ENCODE measurements around the gene TNFSF4. TPM values are rescaled to one million over a fixed set of nuclear protein-coding genes. Genes with fewer than 3 reads are reported as not detected.
"Not testable (repeated sequence)": the region's sequence is repeated elsewhere in the genome, so short reads cannot be mapped to it uniquely, and the experiment has no call there.

TNFSF4 gene
- polyA plus RNA-seq (ENCODE audit: insufficient read length in 3 of 3): 1 to 10 TPM; 1.6 to 1.9 (median 1.9) TPM
- long read RNA-seq, donor 1: 0 reads
- long read RNA-seq, donor 2, partial matches to known transcripts: 0 of 1 reads
- long read RNA-seq, donor 2, other reads (novel, unspliced or antisense): 0 of 1 reads
- long read RNA-seq, donor 3: 0 reads
- long read RNA-seq, donor 4: 0 reads
- long read RNA-seq, donor 5: 0 reads
- long read RNA-seq, donor 6: 0 reads
- long read RNA-seq, donor 7, partial matches to known transcripts: 0 of 1 reads
- long read RNA-seq, donor 7, other reads (novel, unspliced or antisense): 0 of 1 reads
- long read RNA-seq, donor 8: 0 reads
- long read RNA-seq, donor 9: 0 reads
- long read RNA-seq, donor 10: 0 reads
- long read RNA-seq, donor 11: 0 reads
- long read RNA-seq, donor 12: 0 reads
- long read RNA-seq, donor 13: 0 reads
- long read RNA-seq, donor 14: 0 reads
- long read RNA-seq, donor 15: 0 reads
- long read RNA-seq, donor 16: 0 reads

- no peak for DNase-seq (ENCODE audit: extremely low read depth in 1 of 11, low read depth in 9 of 11, low spot score in 4 of 11)
Measured at GRCh38 chr1:173206816-173207568, at the start of gene TNFSF4. TNFSF4 (minus strand) TSS chr1:173207331; CDS start chr1:173207176, 155 bp downstream.

GRCh38 chr1:173255214-173255813, 48.2 kb upstream of the TNFSF4 start:
- DNase-seq (ENCODE audit: extremely low read depth in 1 of 11, low read depth in 9 of 11, low spot score in 4 of 11): peak in 4 of 11 donors; percentile 2 to 9 (median 4)

GRCh38 chr1:173253046-173253445, 45.9 kb upstream of the TNFSF4 start:
- no peak for DNase-seq (ENCODE audit: extremely low read depth in 1 of 11, low read depth in 9 of 11, low spot score in 4 of 11)

GRCh38 chr1:173249349-173249748, 42.2 kb upstream of the TNFSF4 start:
- no peak for DNase-seq (ENCODE audit: extremely low read depth in 1 of 11, low read depth in 9 of 11, low spot score in 4 of 11)

- no peak for DNase-seq (ENCODE audit: extremely low read depth in 1 of 11, low read depth in 9 of 11, low spot score in 4 of 11)
Measured at GRCh38 chr1:173248247-173248940, 41.3 kb upstream of the TNFSF4 start.

GRCh38 chr1:173245892-173246291, 38.8 kb upstream of the TNFSF4 start:
- no peak for DNase-seq (ENCODE audit: extremely low read depth in 1 of 11, low read depth in 9 of 11, low spot score in 4 of 11)

GRCh38 chr1:173243300-173243699, 36.2 kb upstream of the TNFSF4 start:
- DNase-seq (ENCODE audit: extremely low read depth in 1 of 11, low read depth in 9 of 11, low spot score in 4 of 11): no peak

GRCh38 chr1:173241528-173242347, 34.6 kb upstream of the TNFSF4 start:
- DNase-seq (ENCODE audit: extremely low read depth in 1 of 11, low read depth in 9 of 11, low spot score in 4 of 11): no peak

GRCh38 chr1:173240609-173241008, 33.5 kb upstream of the TNFSF4 start:
- no peak for DNase-seq (ENCODE audit: extremely low read depth in 1 of 11, low read depth in 9 of 11, low spot score in 4 of 11)

GRCh38 chr1:173239058-173239457, 31.9 kb upstream of the TNFSF4 start:
- no peak for DNase-seq (ENCODE audit: extremely low read depth in 1 of 11, low read depth in 9 of 11, low spot score in 4 of 11)

- no peak for DNase-seq (ENCODE audit: extremely low read depth in 1 of 11, low read depth in 9 of 11, low spot score in 4 of 11)
Measured at GRCh38 chr1:173234899-173235298, 27.8 kb upstream of the TNFSF4 start.

- DNase-seq (ENCODE audit: extremely low read depth in 1 of 11, low read depth in 9 of 11, low spot score in 4 of 11): not testable (repeated sequence)
Measured at GRCh38 chr1:173234434-173234833, 27.3 kb upstream of the TNFSF4 start.

GRCh38 chr1:173229031-173229430, 21.9 kb upstream of the TNFSF4 start:
- not testable (repeated sequence) for DNase-seq (ENCODE audit: extremely low read depth in 1 of 11, low read depth in 9 of 11, low spot score in 4 of 11)

- DNase-seq (ENCODE audit: extremely low read depth in 1 of 11, low read depth in 9 of 11, low spot score in 4 of 11): no peak
Measured at GRCh38 chr1:173224949-173225348, 17.8 kb upstream of the TNFSF4 start.

- DNase-seq (ENCODE audit: extremely low read depth in 1 of 11, low read depth in 9 of 11, low spot score in 4 of 11): no peak
Measured at GRCh38 chr1:173224280-173224892, 17.3 kb upstream of the TNFSF4 start.

GRCh38 chr1:173223031-173223380, 15.9 kb upstream of the TNFSF4 start:
- DNase-seq (ENCODE audit: extremely low read depth in 1 of 11, low read depth in 9 of 11, low spot score in 4 of 11): no peak

- no peak for DNase-seq (ENCODE audit: extremely low read depth in 1 of 11, low read depth in 9 of 11, low spot score in 4 of 11)
Measured at GRCh38 chr1:173222149-173223030, 15.3 kb upstream of the TNFSF4 start.
